ENCODE measurements around the gene DLGAP5. TPM values are rescaled to one million over a fixed set of nuclear protein-coding genes. Genes with fewer than 3 reads are reported as not detected.

The DLGAP5 gene
- total RNA-seq, 1 donor from 2014 or later, result not detected

- H3K36me3 ChIP-seq, result no peaks in the 10 kb centered on the region
- peaks cover 6 to 23% of the 10 kb centered on the region in 2 donors for H3K4me1 ChIP-seq
- H3K27me3 ChIP-seq, result no peaks in the 10 kb centered on the region
- no peak overlapping the region for H3K27ac ChIP-seq
- H3K4me3 ChIP-seq, result no peak overlapping the region
- TF ChIP-seq, protein P1, sequence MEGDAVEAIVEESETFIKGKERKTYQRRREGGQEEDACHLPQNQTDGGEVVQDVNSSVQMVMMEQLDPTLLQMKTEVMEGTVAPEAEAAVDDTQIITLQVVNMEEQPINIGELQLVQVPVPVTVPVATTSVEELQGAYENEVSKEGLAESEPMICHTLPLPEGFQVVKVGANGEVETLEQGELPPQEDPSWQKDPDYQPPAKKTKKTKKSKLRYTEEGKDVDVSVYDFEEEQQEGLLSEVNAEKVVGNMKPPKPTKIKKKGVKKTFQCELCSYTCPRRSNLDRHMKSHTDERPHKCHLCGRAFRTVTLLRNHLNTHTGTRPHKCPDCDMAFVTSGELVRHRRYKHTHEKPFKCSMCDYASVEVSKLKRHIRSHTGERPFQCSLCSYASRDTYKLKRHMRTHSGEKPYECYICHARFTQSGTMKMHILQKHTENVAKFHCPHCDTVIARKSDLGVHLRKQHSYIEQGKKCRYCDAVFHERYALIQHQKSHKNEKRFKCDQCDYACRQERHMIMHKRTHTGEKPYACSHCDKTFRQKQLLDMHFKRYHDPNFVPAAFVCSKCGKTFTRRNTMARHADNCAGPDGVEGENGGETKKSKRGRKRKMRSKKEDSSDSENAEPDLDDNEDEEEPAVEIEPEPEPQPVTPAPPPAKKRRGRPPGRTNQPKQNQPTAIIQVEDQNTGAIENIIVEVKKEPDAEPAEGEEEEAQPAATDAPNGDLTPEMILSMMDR (IDR thresholded peaks at IDR 0.05), result no peak
- H3K9me3 ChIP-seq, result no peaks in the 10 kb centered on the region
- intact Hi-C loops (cut with DNase I), result no loop called here
- no peak for DNase-seq (ENCODE audit: low spot score in 2 of 2)
These were observed 69.6 kb downstream of the DLGAP5 start for GRCh38 chr14:55121628-55122439.

DNA sequence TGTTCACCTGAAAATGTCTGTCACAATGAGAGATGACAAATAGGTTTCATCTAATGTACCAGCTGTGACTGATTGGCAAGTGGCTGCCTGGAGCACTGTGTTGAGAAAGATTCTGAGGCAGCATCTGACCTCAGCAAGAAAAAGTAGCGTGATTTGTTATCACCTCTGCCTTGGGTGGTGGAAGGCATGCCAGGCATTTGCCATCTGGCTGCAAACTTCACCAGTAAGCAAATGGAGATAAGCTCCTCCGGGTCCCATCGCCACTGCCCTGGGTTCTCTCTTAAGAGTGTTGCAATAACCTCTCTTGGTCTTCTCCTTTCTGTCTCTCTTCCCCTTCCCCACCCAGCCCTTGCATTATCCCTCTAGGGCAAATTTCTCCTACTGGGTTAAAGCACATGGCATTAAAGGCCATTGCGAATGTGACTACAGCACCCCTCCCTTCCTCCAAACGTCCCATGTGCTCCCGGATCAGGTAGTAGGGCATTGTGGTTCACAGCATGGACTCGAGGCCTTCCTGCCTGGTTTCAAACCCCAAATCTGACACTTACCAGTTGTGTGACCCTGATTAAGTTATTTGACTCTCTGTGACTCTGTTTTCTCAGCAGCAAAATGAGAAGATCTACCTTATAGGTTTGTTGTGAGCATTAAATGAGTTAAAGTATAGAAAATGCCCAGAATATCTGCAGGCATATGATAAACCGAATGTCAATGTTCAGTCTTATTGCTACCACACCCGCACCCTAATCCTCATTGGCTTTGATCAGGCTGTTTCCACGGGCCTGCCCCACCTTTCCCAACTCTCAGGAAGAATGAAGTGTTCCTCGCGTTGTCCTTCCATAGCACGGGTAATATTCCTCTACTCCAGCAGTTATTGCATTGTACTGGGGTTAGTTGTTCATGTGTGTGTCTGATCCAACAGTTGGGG lies 70.6 kb downstream of the DLGAP5 start:
- Histone ChIP-seq H3K4me1 (peaks cover 6 to 23% of the 10 kb centered on the region in 2 donors), H3K36me3 (no peaks in the 10 kb centered on the region), H3K9me3 (no peaks in the 10 kb centered on the region), H3K4me3 (no peak overlapping the region), H3K27ac (no peak overlapping the region), H3K27me3 (no peaks in the 10 kb centered on the region)
- intact Hi-C loops (cut with DNase I), result no loop called here
- TF ChIP-seq, protein P1 (IDR thresholded peaks at IDR 0.05), result no peak
- no peak for DNase-seq (ENCODE audit: low spot score in 2 of 2)

DNA sequence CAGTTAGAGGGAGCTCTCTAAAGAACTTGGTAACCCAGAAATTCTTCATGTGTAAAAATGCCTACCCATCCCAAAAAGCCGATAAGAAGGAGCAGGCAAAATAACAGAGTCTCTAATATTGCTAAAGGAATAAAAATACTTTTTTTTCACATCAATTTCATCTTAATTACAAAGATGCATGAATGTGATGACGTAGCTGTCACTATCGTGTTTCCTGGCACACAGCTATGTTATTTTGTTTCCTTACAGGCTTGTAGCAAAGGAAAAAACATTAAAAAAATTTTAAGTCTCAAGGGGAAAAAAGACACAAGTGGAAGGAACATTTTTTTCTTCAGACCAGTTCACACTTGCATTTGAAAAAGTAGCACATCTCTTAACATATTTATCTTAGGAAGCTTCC lies 72.6 kb downstream of the DLGAP5 start:
- DNase-seq (ENCODE audit: low spot score in 2 of 2), result no peak
- Histone ChIP-seq H3K4me3 (no peak overlapping the region), H3K4me1 (peaks cover 6 to 23% of the 10 kb centered on the region in 2 donors), H3K27ac (peak overlapping the region; percentile 30 to 59), H3K36me3 (no peaks in the 10 kb centered on the region), H3K9me3 (no peaks in the 10 kb centered on the region), H3K27me3 (no peaks in the 10 kb centered on the region)
- TF ChIP-seq, protein P1 (IDR thresholded peaks at IDR 0.05), result no peak
- intact Hi-C loops (cut with DNase I), result no loop called here

- no peaks in the 10 kb centered on the region for H3K9me3 ChIP-seq
- H3K27ac ChIP-seq, result peak overlapping the region; percentile 30 to 59
- DNase-seq (ENCODE audit: low spot score in 2 of 2), result no peak
- no peak overlapping the region for H3K4me3 ChIP-seq
- H3K27me3 ChIP-seq, result no peaks in the 10 kb centered on the region
- H3K4me1 ChIP-seq, result peaks cover 6 to 19% of the 10 kb centered on the region in 2 donors
- TF ChIP-seq, protein P1 (IDR thresholded peaks at IDR 0.05), result no peak
- H3K36me3 ChIP-seq, result no peaks in the 10 kb centered on the region
- intact Hi-C loops (cut with DNase I), result no loop called here
These were observed 73.5 kb downstream of the DLGAP5 start for GRCh38 chr14:55117803-55118441.

GRCh38 chr14:55116246-55117030 lies 74.9 kb downstream of the DLGAP5 start:
- Histone ChIP-seq H3K27ac (no peak overlapping the region), H3K36me3 (no peaks in the 10 kb centered on the region), H3K4me3 (no peak overlapping the region), H3K4me1 (peaks cover 0 to 9% of the 10 kb centered on the region in 2 donors), H3K9me3 (no peaks in the 10 kb centered on the region), H3K27me3 (no peaks in the 10 kb centered on the region)
- TF ChIP-seq, protein P1 (IDR thresholded peaks at IDR 0.05), result no peak
- intact Hi-C loops (cut with DNase I), result no loop called here
- no peak for DNase-seq (ENCODE audit: low spot score in 2 of 2)

Data from ascending aorta (tissue), 2 donors.